ENCODE results near the gene CADPS2.
"Not testable (repeated sequence)": the region's sequence is repeated elsewhere in the genome, so short reads cannot be mapped to it uniquely, and the experiment has no call there.

CADPS2 gene

DNA sequence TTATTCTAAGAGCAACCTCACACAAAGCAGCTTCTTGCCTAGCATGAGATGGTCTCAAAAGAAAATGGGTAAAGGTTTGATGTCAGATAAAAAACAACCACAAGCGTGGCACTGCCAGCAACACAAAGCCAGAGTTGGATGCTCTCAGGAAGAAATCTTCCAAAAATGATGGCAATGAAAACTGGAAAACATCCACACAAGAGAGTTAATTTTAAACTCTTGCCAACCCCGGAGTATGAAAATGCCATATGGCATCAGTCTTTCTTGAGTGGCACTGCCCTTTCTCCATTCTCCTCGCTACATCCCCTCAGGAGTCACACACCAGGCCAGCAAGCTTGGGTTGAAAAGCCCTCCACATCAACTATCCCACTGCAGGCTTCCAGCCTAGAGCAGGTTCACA is 41.0 kb downstream of the CADPS2 start:
- H3K4me2 ChIP-seq (ENCODE audit: insufficient read depth, low read length) = no peak overlapping the region
- H3K27ac ChIP-seq (ENCODE audit: low read length) = no peak overlapping the region
- DNase-seq (no peak), ATAC-seq (ENCODE audit: insufficient read depth, low read depth) (no peak)
- no peaks in the 10 kb centered on the region for H3K4me1 ChIP-seq (ENCODE audit: insufficient read depth, low read length)
- H3K4me3 ChIP-seq (ENCODE audit: low read depth in 1 of 2, low read length in 2 of 2) = no peak overlapping the region
- no peaks in the 10 kb centered on the region for H3K79me2 ChIP-seq (ENCODE audit: insufficient read depth, low read length)
- H3K9me3 ChIP-seq (ENCODE audit: insufficient read depth, low read length, severe bottlenecking) = no peaks in the 10 kb centered on the region
- H3K36me3 ChIP-seq (ENCODE audit: insufficient read depth, low read length) = no peaks in the 10 kb centered on the region
- no peaks in the 10 kb centered on the region for H4K20me1 ChIP-seq (ENCODE audit: insufficient read depth, low read length)
- H3K9ac ChIP-seq (ENCODE audit: low read depth, low read length) = no peak overlapping the region
- no peak overlapping the region for H2AFZ ChIP-seq (ENCODE audit: low read depth, low read length)
- H3K27me3 ChIP-seq (ENCODE audit: insufficient read depth, low read length, poor library complexity) = no peaks in the 10 kb centered on the region
- no peak for TF ChIP-seq EZH2 (IDR thresholded peaks at IDR 0.05; ENCODE audit: borderline replicate concordance, low read depth, low read length, severe bottlenecking)

DNA sequence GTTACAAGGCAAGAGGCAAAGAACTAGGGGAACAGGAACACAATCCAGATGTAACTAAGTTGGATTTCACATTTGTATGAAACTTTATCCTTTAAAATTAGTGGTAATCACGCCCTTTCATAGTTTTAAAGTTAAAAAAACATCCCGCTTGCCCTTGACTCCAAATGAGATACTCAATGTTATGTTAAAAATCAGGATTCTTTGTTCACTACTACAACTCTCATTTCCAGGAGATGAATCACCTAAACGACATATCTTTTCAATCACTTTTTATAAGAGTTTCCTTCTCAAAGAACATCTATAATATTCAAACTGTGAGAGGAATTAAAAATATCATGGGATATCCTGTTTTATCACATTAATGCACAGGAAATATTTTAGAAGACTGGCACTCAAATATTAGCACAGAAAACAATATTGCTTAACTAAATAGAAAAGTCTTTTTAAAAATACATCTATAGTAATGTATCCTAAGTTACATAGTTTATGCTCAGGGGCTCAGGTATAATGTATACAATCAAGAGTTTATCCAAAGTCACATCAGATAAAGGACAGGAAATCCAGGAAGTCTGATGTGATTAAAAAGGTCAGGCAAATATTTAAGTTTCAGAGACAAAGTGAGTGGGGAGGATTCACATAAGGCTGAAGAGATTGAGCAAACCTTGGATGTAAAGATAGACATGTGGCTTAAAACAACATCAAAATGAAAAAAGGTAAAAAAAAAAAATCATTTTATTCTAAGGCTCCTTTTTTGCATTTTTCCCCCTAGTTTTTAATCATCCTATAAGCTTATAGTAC is 41.9 kb downstream of the CADPS2 start:
- Histone ChIP-seq H3K36me3 (ENCODE audit: insufficient read depth, low read length) (no peaks in the 10 kb centered on the region), H3K27me3 (ENCODE audit: insufficient read depth, low read length, poor library complexity) (no peaks in the 10 kb centered on the region), H3K9me3 (ENCODE audit: insufficient read depth, low read length, severe bottlenecking) (no peaks in the 10 kb centered on the region), H3K27ac (ENCODE audit: low read length) (no peak overlapping the region), H2AFZ (ENCODE audit: low read depth, low read length) (no peak overlapping the region), H3K79me2 (ENCODE audit: insufficient read depth, low read length) (no peaks in the 10 kb centered on the region), H3K4me1 (ENCODE audit: insufficient read depth, low read length) (no peaks in the 10 kb centered on the region), H4K20me1 (ENCODE audit: insufficient read depth, low read length) (no peaks in the 10 kb centered on the region), H3K4me2 (ENCODE audit: insufficient read depth, low read length) (no peak overlapping the region), H3K4me3 (ENCODE audit: low read depth in 1 of 2, low read length in 2 of 2) (no peak overlapping the region), H3K9ac (ENCODE audit: low read depth, low read length) (no peak overlapping the region)
- DNase-seq (no peak), ATAC-seq (ENCODE audit: insufficient read depth, low read depth) (no peak)
- TF ChIP-seq, protein P1, sequence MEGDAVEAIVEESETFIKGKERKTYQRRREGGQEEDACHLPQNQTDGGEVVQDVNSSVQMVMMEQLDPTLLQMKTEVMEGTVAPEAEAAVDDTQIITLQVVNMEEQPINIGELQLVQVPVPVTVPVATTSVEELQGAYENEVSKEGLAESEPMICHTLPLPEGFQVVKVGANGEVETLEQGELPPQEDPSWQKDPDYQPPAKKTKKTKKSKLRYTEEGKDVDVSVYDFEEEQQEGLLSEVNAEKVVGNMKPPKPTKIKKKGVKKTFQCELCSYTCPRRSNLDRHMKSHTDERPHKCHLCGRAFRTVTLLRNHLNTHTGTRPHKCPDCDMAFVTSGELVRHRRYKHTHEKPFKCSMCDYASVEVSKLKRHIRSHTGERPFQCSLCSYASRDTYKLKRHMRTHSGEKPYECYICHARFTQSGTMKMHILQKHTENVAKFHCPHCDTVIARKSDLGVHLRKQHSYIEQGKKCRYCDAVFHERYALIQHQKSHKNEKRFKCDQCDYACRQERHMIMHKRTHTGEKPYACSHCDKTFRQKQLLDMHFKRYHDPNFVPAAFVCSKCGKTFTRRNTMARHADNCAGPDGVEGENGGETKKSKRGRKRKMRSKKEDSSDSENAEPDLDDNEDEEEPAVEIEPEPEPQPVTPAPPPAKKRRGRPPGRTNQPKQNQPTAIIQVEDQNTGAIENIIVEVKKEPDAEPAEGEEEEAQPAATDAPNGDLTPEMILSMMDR (IDR thresholded peaks at IDR 0.05; ENCODE audit: borderline replicate concordance, extremely low read depth, low read length, poor library complexity, severe bottlenecking) = no peak
- no peak for TF ChIP-seq EZH2 (IDR thresholded peaks at IDR 0.05; ENCODE audit: borderline replicate concordance, low read depth, low read length, severe bottlenecking)

DNA sequence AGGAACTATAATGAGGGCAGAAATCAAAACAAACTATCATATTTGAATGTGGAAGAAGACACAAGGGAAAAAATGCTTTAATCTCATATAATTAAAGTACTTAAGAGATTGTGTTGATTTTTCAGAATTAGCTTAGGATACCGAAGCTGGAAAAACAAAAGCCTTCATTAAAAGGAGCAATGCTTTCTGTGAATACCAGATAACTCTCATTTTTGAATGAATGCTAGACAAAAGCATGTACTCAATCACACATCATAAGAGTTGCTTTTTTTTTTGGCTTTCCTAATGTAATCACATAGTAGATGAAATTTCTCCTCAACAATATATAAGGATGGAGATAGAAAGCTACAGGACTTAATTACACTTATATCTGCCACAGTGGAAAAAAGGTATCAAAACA is 43.3 kb downstream of the CADPS2 start:
- H2AFZ ChIP-seq (ENCODE audit: low read depth, low read length) = no peak overlapping the region
- no peaks in the 10 kb centered on the region for H4K20me1 ChIP-seq (ENCODE audit: insufficient read depth, low read length)
- TF ChIP-seq EZH2 (IDR thresholded peaks at IDR 0.05; ENCODE audit: borderline replicate concordance, low read depth, low read length, severe bottlenecking) = no peak
- TF ChIP-seq, protein P1 (IDR thresholded peaks at IDR 0.05; ENCODE audit: borderline replicate concordance, extremely low read depth, low read length, poor library complexity, severe bottlenecking) = no peak
- H3K79me2 ChIP-seq (ENCODE audit: insufficient read depth, low read length) = no peaks in the 10 kb centered on the region
- no peak for DNase-seq
- no peak for ATAC-seq (ENCODE audit: insufficient read depth, low read depth)
- no peaks in the 10 kb centered on the region for H3K36me3 ChIP-seq (ENCODE audit: insufficient read depth, low read length)
- no peak overlapping the region for H3K27ac ChIP-seq (ENCODE audit: low read length)
- no peaks in the 10 kb centered on the region for H3K27me3 ChIP-seq (ENCODE audit: insufficient read depth, low read length, poor library complexity)
- H3K9ac ChIP-seq (ENCODE audit: low read depth, low read length) = no peak overlapping the region
- no peaks in the 10 kb centered on the region for H3K9me3 ChIP-seq (ENCODE audit: insufficient read depth, low read length, severe bottlenecking)
- H3K4me1 ChIP-seq (ENCODE audit: insufficient read depth, low read length) = no peaks in the 10 kb centered on the region
- H3K4me3 ChIP-seq (ENCODE audit: low read depth in 1 of 2, low read length in 2 of 2) = no peak overlapping the region
- H3K4me2 ChIP-seq (ENCODE audit: insufficient read depth, low read length) = no peak overlapping the region

DNA sequence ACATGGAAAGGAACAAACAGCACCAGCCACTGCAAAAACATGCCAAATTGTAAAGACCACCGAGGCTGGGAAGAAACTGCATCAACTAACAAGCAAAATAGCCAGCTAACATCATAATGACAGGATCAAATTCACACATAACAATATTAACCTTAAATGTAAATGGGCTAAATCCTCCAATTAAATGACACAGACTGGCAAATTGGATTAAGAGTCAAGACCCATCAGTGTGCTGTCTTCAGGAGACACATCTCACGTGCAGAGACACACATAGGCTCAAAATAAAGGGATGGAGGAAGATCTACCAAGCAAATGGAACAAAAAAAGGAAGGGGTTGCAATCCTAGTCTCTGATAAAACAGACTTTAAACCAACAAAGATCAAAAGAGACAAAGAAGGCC is 50.0 kb downstream of the CADPS2 start:
- H3K79me2 ChIP-seq (ENCODE audit: insufficient read depth, low read length); H3K36me3 ChIP-seq (ENCODE audit: insufficient read depth, low read length); H3K4me3 ChIP-seq (ENCODE audit: low read depth in 1 of 2, low read length in 2 of 2); H3K27ac ChIP-seq (ENCODE audit: low read length); H3K4me2 ChIP-seq (ENCODE audit: insufficient read depth, low read length); ATAC-seq (ENCODE audit: insufficient read depth, low read depth); H2AFZ ChIP-seq (ENCODE audit: low read depth, low read length); H4K20me1 ChIP-seq (ENCODE audit: insufficient read depth, low read length); DNase-seq; H3K9ac ChIP-seq (ENCODE audit: low read depth, low read length); H3K4me1 ChIP-seq (ENCODE audit: insufficient read depth, low read length); H3K9me3 ChIP-seq (ENCODE audit: insufficient read depth, low read length, severe bottlenecking); H3K27me3 ChIP-seq (ENCODE audit: insufficient read depth, low read length, poor library complexity): not testable (repeated sequence)

DNA sequence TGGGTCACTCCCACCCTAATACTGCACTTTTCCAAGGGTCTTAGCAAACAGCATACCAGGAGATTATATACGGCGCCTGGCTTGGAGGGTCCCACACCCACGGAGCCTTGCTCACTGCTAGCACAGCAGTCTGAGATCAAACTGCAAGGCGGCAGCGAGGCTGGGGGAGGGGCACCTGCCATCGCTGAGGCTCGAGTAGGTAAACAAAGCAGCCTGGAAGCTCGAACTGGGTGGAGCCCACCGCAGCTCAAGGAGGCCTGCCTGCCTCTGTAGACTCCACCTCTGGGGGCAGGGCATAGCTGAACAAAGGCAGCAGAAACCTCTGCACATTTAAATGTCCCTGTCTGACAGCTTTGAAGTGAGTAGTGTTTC is 51.7 kb downstream of the CADPS2 start:
- ATAC-seq (ENCODE audit: insufficient read depth, low read depth); H3K27me3 ChIP-seq (ENCODE audit: insufficient read depth, low read length, poor library complexity); H3K4me1 ChIP-seq (ENCODE audit: insufficient read depth, low read length); H3K9ac ChIP-seq (ENCODE audit: low read depth, low read length); H3K27ac ChIP-seq (ENCODE audit: low read length); H4K20me1 ChIP-seq (ENCODE audit: insufficient read depth, low read length); H3K36me3 ChIP-seq (ENCODE audit: insufficient read depth, low read length); H3K4me2 ChIP-seq (ENCODE audit: insufficient read depth, low read length); H3K79me2 ChIP-seq (ENCODE audit: insufficient read depth, low read length); DNase-seq; H3K4me3 ChIP-seq (ENCODE audit: low read depth in 1 of 2, low read length in 2 of 2); H3K9me3 ChIP-seq (ENCODE audit: insufficient read depth, low read length, severe bottlenecking); H2AFZ ChIP-seq (ENCODE audit: low read depth, low read length): not testable (repeated sequence)
